Left lung (tissue), 10 donors: Measurements from ENCODE around the gene AKAP13. TPM values are rescaled to one million over a fixed set of nuclear protein-coding genes. Genes with fewer than 3 reads are reported as not detected.

Source experiments
- ATAC-seq: fragments of 200-7000 bp; cut with Tn5 transposase; one replicate; pipeline ENCODE4 v1.9.1; 2020; ENCODE audit warnings: moderate library complexity
- DNase-seq, 4 donors: peaks; one replicate each; pipeline ENCODE4 v3.0.0-alpha.2; 2013 to 2020
- H3K27ac ChIP-seq, 2 donors: fragments of 200-600 bp; sonication (generic) in 1 of 2; one replicate each; pipeline versions ENCODE4 v1.5.0 to v1.8.0; 2020 to 2021
- H3K27me3 ChIP-seq, 2 donors: fragments of 200-600 bp; sonication (generic) in 1 of 2; one replicate each; pipeline versions ENCODE4 v1.5.0 to v1.8.0; 2020 to 2021
- H3K36me3 ChIP-seq, 2 donors: fragments of 200-600 bp; sonication (generic) in 1 of 2; one replicate each; pipeline versions ENCODE4 v1.5.0 to v1.8.0; 2020 to 2021
- H3K4me1 ChIP-seq, 2 donors: fragments of 200-600 bp; one replicate each; pipeline ENCODE4 v1.8.0; 2021
- H3K4me3 ChIP-seq, 2 donors: fragments of 200-600 bp; sonication (generic) in 1 of 2; one replicate each; pipeline versions ENCODE4 v1.5.0 to v1.8.0; 2020 to 2021; ENCODE audit warnings: mild to moderate bottlenecking in 1 of 2
- H3K9me3 ChIP-seq, 2 donors: fragments of 200-600 bp; sonication (generic) in 1 of 2; one replicate each; pipeline versions ENCODE4 v1.5.0 to v1.8.0; 2020 to 2021
- CTCF ChIP-seq, 2 donors: fragments of 200-600 bp; sonication (generic) in 1 of 2; IDR thresholded peaks; one replicate each; pipeline versions ENCODE4 v1.5.0 to v1.8.0; 2021; ENCODE audit warnings: antibody characterized with exemption in 2 of 2
- intact Hi-C, 2 donors: fragments of 100-400 bp; cut with DNase I; formaldehyde crosslinking; loops; one replicate each; pipeline versions ENCODE4 v1.11.2 to v1.14.2; 2022
- polyA plus RNA-seq, 6 donors: library from polyadenylated mRNA; unstranded; fragments of 120-200 nt; gene quantifications; one replicate each; pipeline ENCODE4 v1.2.1, GENCODE V29; 2013; ENCODE audit not compliant: insufficient read length in 6 of 6
- total RNA-seq, 2 donors: library from RNA; stranded (reverse); fragmentation: NEBNext Ultra II Directional; extraction: Animal tissue kit (Norgen Biotek cat#: 25700); gene quantifications; one replicate each; pipeline ENCODE4 v1.2.1, GENCODE V29; 2021
- donor health status: DM: no; HTN: yes; CAD: no.
- donor health status: DM: no; HTN: no; CAD: no.

The AKAP13 gene
- total and polyA plus RNA-seq, 8 donors = 93.6 to 346 (median 102) TPM

- Histone ChIP-seq H3K9me3 (no peaks in the 10 kb centered on the region), H3K27ac (no peak overlapping the region), H3K27me3 (no peaks in the 10 kb centered on the region), H3K4me1 (peaks cover 0 to 3% of the 10 kb centered on the region in 2 donors), H3K36me3 (peaks cover 0 to 12% of the 10 kb centered on the region in 2 donors), H3K4me3 (no peak overlapping the region)
- TF ChIP-seq CTCF (IDR thresholded peaks at IDR 0.05) = no peak
- intact Hi-C loops = no loop called here
- ATAC-seq = no peak
- DNase-seq = peak in 1 of 4 donors; percentile 67
Measured at GRCh38 chr15:85763157-85763556, 382.8 kb downstream of the AKAP13 start.

GRCh38 chr15:85763673-85764633 is 383.6 kb downstream of the AKAP13 start:
- DNase-seq (peak in 1 of 4 donors; percentile 72), ATAC-seq (no peak)
- Histone ChIP-seq H3K4me1 (peaks cover 0 to 3% of the 10 kb centered on the region in 2 donors), H3K36me3 (peaks cover 0 to 13% of the 10 kb centered on the region in 2 donors), H3K27ac (no peak overlapping the region), H3K4me3 (no peak overlapping the region), H3K9me3 (no peaks in the 10 kb centered on the region), H3K27me3 (no peaks in the 10 kb centered on the region)
- TF ChIP-seq CTCF (IDR thresholded peaks at IDR 0.05) = no peak
- intact Hi-C loops = no loop called here

GRCh38 chr15:85764649-85765277 is 384.4 kb downstream of the AKAP13 start:
- no peak overlapping the region for H3K27ac ChIP-seq
- no peak overlapping the region for H3K4me3 ChIP-seq
- ATAC-seq = no peak
- TF ChIP-seq CTCF (IDR thresholded peaks at IDR 0.05) = no peak
- no peaks in the 10 kb centered on the region for H3K9me3 ChIP-seq
- peak in 1 of 4 donors; percentile 60 for DNase-seq
- no peaks in the 10 kb centered on the region for H3K27me3 ChIP-seq
- H3K4me1 ChIP-seq = peaks cover 0 to 3% of the 10 kb centered on the region in 2 donors
- H3K36me3 ChIP-seq = peaks cover 0 to 17% of the 10 kb centered on the region in 2 donors
- intact Hi-C loops = no loop called here

- intact Hi-C loops = no loop called here
- Histone ChIP-seq H3K4me3 (no peak overlapping the region), H3K9me3 (no peaks in the 10 kb centered on the region), H3K27ac (no peak overlapping the region), H3K36me3 (peaks cover 0 to 17% of the 10 kb centered on the region in 2 donors), H3K4me1 (peaks cover 0 to 8% of the 10 kb centered on the region in 2 donors), H3K27me3 (no peaks in the 10 kb centered on the region)
- no peak for TF ChIP-seq CTCF (IDR thresholded peaks at IDR 0.05)
- DNase-seq (peak in 1 of 4 donors; percentile 52), ATAC-seq (no peak)
Measured at GRCh38 chr15:85766001-85766831, 385.8 kb downstream of the AKAP13 start.
